ENCODE measurements around the gene CLCF1.

CLCF1 gene

DNA sequence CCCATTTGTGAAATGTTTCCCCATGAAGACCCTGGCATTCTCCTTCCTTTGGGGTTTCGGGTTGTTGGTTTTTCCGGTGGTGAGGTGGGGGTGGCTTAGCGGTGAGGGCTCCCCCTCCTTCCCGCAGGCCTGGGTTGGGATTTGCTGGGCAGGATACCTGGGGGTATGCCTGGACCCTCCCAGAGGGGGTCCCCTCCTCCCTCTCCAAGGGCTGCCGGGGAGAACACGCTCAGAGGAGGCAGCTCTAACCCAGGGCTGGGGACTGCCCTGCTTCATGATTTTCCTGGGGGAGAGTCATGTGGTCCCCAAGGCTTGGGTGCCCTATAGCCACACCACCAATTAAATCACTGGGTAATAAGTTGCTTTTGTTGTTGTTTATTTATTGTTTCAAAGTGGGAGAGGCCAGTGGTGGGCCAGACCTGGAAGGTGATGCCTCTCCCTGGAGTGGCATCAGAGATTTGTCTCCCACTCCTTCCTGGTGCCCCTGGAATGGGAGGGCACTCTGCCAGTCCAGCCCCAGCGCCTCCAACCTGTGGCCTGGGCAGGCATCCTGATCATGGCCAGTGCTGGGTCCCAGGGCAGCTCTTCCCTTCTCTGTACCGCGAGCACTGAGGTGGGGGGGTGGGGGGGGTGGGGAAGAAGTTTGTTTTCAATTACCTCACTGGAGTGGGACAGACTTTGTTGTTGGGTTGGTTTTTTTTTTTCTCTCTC, 1.3 kb upstream of the CLCF1 start:
- no peak for DNase-seq

DNA sequence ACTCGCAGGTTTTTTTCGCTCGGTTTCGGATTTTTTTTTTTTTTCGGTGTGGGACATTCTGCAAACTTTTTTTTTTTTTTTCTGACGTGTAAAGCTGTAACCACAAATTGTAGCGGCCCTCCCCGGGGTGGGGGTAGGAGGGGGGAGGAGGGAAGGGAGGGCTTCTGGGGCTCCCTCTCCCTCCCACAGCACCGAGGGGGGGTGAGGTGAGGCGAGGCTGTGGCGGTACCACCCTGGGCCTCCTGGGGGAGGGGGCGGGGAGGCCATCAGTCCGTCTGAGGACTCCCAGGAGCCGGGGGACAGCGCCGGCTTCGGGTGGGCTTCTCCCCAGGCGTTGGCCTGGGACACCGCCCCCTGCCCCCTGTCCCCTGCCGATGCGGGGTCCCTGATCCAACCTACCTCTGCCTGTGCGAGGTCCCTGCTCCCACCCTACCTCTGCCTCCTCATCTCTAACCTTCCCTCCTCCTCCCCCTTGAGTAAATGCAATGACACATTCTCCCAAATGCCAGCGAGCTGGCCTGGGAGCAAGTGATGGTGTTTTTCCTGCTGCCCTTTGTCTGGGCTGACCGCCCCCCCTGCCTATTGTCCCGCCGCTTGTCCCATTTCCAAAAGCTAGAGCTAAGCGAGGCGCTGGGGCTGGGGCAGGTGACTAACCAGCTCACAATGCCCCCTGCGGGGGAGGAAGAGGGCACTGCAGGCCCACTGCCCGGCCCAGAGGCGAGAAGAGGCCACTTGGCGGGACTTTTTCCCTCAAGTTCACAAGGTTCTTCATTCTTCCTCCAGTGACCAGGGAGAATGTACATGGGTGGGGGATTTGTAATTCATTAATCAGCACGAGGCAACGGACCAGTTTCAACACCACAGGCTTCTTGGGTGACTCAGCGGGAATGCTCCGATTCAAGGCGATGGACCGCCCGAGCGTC, 511 bp upstream of the CLCF1 start:
- peak; percentile 56 for DNase-seq

DNA sequence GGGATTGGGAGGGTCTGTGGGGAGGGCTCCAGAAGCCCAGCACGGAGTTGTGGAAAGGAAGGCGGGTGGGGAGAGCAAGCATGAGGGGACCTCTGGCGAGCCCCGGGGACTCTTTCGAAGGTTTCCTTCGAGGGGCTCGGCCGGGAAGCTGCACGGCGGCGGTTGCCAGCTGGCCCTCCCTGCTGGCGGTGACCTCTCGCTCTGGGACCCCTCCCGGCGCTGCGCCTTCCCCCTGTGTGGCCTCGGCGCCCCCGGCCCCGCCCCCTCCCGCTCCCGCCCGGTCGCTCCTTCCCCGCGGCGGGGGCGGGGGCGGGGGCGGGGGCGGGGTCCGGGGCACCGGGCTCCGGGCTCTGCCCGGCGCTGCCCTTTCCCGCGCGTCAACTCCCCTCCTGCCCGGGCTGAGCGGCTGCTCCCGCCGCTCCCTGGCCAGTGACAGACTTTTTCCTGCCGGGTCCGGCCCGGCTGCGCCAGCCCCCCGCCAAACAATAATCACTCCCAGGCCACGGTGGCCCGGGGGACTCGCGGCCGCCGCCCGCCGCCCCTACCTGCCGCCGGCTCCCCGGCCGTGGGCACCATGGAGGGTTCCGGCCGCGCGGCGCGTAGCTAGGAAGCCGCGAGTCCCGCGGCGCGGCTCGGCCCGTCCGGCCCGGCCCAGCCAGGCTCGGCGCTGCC, 941 bp downstream of the CLCF1 start:
- DNase-seq, result no peak

DNA sequence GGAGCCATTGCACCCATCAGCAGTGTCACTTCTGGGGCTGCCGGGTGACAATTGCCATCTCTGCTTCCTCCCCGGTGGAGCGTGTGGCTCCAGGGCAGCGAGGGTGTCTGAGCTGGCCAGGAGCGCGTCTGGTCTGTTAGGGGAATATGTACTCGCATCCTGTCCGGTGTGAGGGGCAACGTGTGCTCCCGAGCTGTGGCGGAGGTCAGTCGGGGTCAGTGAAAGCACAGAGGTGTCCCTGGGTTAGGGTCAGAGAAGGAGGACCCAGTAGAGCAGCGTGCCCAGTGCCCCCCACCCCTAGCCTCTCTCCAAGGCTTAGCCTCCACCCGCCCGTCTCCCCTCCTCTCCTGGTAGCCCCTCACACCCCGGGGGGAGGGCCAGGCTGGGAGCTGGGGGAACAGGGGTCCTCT, 1.5 kb downstream of the CLCF1 start:
- DNase-seq, result no peak

DNA sequence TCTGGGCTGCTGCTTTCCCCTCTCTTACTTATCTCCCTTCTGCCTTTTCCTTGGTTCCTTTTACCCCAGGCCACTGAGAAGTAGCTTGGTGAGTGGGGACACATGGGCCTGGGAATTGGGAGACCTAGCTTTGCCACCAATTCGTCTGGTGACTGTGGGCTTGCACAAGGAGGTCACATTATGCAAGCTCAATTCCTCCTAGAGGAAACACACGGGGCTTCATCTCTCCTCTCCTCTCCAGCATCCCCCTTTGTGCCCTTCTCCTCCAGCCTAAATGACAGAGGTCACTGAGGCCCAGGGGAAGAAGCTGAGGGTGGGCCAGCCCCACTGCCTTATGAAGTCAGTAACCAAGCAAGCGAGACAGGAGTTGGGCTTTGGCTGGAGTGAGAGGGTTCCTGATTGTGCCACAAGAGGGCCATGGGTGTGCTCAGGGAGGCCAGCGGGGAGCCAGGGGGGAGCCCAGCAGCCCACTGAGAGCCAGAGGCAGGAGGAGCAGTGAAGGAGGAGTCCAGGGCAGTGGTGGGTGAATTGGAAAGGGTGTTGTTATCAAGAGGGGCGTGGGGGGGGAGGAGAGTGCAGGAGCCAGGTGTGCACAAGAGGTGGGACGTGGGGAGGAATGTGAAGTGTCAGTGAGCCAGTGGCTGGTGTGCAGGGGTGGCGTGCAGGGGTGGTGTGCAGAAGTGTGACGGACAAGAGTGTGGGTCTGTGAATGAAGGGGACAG, 2.0 kb downstream of the CLCF1 start:
- DNase-seq, result no peak

DNA sequence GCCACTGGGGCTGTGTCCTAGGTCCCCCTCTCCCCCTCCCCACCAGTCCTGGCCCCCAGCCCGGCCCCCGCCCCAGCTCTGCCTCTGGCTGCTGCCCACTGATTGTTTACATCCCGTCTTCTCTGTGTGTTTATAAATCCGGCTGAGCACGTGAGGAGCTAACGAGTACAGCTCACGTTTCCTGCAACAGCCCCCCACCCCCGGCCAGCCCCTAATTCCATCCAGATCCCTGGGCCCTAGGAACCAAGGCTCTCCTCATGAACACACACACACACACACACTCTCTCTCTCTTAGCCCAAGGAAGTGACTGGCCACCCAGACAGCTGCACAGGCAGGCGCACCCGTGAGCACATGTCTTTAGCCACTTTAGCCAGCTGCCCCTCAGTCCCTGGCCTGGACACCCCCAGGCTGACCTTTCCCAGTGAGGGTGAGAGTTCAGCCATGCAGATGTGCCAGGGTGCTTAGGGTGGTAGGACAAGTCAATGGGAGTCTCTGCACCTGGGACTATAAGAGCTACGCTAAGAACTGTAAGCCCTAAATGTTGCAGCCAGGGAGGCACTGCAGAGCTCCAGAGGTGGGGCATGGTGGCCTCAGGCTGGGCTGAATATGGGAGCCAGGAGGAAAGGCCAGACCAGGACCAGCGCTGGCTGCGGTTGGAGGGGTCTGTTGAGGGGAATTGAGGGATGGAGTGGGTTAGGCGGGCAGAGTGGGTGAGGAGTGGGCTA, 2.9 kb downstream of the CLCF1 start:
- DNase-seq, result no peak

DNA sequence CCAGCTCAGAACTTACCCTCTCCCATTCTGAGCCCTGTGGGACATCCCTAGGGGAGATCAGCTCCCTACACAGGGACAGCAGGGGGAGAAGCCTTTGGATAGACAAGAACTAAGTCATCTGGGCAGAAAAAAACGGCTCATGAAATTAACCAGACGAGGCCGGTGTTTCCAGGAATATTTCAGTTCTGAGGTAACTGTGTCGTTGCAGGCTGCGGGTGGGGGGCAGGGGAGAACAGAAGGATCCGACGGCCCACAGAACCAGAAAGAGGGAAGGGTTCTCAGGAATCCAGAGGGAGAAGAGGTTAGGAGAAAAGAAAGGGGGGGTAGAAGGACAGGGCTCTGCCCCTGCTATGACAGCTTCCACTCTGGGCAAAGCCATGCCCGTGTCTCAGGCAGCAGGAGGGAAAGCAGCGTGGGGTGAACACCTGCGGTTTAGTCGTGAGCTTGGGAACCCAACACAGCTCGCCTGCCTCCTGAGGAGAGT, 3.6 kb downstream of the CLCF1 start:
- DNase-seq, result no peak

DNA sequence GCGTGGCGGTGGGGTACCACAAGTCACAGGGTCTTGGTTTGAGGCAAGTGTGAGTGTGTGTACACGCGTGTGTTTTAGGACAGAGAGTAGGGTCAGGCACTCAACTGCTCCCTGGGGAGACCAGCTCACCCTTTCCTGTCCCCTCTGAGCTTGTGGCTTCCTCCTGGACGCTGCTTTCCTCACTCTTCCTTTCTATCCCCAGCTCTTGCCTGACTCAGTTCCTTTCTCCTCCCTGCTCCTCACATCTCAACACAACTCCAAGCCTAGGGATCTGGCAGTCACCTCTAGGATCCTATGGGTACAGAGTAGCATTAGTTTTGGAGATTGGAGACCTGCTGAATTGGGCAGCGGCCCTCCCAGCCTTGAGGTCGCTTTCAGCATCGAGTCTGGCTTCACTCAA, 4.1 kb downstream of the CLCF1 start:
- no peak for DNase-seq

DNA sequence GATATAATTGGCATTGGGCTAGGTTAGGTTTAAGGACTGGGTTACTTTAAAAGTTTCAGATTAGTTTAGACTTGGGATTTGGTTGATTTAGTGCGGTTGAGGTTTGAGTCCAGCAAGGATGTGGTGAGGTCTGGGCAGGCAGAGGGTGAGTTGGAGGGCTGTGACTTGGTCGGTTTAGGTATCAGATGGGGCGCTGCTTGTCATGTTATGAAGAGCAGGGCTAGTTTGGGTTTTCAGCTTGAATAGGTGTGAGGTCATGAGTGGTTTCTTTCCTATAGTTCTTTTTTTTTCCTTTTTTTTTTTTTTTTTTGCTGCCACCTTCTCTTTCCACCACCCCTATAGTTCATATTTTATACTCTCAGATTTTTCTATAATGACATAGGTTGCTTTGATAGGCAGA, 4.8 kb downstream of the CLCF1 start:
- DNase-seq, result peak; percentile 28

DNA sequence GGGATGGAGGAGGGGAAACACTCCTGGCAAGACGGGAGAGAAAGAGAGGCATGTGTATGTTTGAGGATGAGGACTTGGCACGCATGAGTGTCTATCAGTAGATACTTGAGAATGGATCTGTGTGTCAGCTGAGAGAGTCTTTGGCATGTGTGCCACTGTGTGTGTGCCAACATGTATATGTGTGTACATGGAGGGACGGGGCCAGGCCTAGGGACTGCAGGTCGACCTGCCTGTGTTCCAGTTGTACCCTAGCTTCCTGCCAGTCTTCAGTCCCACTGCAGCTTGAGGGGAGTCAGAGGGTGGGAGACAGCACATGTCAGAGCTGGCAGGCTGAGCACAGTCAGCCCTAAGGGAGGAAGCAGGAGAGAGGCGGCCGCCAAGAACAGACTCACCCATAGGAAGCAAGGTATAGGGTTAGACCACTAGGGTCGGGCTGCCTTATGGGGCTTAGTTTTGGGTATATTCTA, 5.6 kb downstream of the CLCF1 start:
- DNase-seq, result no peak

DNA sequence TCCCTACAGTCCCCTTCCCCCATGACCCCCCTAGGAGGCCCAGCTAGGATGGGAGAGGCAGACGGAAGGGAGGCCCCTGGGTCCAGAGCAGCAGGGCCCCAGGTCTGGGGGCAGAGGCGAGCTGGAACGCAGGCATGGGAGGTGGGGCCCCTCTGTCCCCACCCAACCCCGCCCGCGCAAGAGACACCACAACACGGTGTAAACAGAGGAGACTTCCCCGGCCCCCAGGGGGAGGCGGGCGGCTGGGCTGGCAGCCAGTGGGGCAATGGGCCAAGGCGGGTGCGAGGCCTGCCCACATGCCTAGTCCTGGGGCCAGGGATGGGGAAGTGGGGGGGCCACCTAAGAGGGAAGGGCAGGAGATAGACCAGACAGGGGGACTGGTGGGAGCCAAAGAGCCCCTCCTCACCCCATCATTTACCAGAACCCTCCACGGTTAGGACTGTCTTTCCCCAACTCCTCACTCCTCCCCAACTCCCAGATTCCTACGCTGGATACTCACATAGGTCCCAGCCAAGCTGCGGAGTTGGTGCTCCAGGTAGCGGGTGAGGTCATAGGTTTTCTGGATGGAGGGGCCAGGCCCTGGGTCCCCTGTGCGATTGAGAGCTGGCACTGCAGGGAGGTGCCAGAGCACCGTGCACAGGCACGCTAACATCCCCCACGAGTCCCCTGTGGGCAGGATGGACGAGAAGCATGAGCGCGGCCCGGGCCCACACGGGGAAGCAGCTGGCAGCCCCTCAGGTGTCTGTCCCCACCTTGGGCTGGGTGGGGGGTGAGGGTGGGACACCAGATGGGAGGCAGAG, 6.2 kb downstream of the CLCF1 start:
- DNase-seq, result no peak

DNA sequence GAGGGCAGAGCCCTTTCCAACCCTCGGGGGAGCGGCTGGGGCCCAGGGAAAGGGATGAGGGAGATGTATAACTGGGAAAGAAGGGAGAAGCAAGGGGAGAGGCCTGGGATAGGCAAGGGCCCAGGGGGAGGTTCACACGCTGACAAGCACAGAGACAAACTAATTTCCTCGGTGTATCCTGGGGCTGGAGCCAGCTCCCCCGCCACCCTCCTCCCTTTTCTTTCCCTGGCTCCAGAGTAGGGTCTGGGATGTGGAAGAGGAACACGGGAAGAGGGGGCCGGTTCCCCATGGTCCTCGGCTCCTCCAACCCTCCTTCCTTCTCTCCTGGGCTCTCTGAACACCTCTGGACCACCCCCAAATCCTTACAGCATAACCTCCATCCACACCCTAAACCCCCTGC, 6.9 kb downstream of the CLCF1 start:
- DNase-seq, result no peak

DNA sequence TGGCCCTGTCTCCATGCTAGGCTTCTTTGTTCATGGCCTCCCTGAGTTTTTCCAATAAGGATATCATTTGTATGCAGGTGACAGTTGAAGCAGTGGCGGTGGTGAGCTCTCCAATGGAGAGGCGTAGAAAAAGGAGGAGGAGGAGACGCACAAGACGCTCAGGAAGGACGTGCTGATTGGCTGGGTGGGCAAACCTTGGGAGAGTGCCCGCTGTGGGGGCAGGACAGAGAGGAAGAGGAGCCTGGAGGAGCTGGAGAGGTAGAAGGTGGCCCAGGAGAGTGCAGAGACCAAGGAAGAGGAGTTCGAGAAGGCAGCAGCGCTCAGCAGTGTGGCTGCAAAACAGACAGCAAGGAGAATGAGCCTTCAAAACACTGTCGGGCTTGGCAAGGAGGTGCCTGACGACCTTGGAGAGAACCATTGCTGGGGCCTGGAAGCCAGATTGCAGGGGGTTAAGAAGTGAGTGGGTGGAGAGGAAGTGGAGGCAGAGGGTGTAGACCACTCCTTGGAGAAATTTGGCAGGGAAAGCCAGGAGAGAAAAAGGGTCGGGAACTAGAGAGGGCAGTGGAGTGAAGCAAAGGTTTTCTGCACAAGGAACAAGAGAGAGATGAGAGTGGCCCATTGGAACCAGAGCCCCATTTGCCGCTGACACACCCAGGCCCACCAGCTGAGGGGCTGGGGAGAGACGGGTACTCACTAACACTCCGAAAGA, 7.5 kb downstream of the CLCF1 start:
- no peak for DNase-seq

DNA sequence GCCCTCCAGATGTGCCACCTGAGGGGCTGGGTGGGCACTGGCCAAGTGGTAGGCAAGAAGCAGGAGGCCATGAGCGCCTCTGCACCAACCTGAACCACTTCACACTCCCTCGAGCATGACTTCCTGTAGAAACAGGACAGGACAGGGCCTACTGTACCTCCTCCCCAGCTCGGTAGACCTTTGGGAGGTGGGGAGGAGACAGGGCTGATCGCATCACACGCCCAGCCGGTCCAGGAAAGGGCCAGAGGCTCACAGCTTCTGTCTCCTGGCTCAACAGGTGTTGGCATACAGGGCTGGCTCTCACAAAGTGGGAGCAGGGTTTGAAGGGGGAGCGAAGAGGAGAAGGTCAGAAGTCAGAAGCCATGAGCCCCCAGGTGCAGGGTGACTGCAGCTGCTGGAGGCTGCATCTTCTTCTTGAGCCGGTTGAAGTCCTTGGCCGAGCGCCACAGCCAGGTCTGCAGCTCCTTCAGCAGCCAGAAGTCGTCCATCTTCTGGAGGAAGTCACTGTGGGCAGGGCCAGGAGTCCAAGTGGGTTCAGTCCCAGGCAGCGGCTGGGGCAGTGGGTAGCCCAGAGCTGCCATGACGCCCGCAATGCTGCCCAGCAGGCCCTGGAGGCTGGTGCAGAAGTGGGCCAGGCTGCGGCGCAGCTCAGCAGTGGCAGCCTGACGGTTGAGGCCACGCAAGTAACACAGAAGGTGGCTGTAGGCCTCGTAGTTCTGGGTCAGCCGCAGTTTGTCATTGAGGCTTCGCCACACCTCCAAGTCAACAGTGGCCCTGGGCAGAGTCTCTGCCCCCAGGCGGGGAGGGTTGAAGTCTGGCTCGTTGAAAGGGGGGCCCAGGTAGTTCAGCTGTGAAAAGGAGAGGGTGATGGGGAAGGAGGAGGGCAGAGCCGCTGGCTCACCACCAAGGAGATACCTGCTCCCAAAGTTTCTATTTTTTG, 8.3 kb downstream of the CLCF1 start:
- DNase-seq, result no peak

DNA sequence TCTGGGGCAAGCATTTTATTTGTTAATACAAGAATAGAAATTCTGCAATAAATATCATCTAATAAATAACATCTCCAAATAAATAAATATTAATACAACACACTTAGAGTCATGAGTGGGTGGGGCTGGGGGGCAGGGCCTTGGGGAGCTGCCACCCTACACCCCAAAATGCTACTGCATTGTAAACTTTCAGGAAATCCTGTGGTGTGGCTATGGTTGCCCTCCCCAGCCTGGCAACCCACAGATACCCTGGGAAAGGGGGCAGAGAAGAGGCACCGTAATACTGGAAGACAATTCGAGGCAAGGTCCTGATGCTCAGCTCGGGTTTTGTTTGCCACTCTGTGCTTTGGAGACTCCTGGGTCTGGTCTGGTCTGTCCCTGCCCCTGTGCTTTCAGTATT, 9.2 kb downstream of the CLCF1 start:
- no peak for DNase-seq

DNA sequence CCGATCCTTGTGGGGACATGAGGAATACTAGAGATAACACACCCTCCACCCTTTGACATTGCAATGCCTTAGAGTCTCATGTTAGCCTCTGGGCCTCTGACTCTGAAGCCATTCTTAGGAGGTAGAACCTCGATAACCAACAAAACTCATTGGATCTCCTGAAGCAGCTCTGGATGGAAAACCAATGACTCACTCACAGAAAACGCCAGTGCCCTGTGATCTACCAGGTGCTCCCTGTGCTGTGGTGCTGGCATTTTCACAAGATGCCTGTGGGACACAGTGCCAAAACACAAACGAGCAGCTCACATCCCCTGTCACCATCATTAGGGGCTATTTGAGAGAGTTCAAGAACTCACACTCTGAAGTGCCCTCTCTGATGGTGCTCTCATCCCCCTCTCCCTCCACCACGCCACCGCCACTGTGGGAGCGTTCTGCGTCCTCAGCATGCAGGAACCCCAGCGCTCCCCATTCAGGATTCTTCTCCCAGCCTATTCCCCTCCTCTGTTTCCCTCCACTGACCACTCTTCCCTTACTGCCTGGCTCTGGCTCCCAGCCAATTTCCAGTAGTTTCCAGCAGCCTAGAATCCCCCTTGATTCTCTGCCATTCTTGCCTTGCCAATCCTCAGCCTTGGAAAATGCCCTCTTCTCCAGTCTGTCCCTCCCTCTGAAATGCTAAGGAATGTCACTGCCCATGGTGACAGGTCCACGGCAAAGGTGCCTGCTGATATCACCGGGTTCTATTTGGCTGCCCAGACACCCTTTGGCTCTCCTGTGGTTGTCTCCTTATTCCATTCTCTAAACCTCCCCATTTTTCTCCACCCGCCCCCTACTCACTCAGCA, 15.3 kb downstream of the CLCF1 start:
- no peak for DNase-seq

DNA sequence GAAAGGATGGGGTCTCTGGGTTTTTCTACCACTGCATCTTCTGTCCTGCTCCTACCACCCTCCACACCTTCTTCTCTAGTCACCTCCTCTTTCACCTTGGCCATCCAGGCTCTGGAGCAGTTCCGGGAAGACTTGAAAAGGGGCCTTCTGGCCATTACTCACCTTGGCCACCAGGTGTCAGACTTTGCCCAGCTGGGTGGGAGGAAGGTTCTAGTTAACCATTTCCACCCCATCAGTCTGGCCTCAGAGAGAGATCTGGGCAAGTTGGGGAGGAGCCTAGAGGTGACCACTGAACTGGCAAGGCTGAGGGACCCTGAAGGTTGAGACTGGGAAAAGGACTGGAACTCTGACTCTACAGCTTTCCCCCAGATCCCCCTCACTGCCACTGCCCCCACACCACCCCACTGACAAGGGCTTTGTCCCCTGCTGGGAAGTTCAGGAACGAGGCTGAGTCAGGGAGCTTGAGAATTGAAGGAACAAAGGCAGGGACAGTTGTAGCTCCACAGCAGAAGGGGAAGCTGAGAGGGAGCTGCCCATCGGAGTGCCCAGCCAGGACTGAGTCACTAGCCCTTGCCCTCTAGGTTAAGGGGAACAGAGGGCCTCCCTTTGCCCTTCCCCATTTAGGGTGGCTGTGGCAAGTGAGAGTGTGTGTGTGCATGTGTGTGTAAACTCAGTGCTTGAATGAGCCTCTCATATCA, 16.4 kb downstream of the CLCF1 start:
- peak; percentile 75 for DNase-seq

DNA sequence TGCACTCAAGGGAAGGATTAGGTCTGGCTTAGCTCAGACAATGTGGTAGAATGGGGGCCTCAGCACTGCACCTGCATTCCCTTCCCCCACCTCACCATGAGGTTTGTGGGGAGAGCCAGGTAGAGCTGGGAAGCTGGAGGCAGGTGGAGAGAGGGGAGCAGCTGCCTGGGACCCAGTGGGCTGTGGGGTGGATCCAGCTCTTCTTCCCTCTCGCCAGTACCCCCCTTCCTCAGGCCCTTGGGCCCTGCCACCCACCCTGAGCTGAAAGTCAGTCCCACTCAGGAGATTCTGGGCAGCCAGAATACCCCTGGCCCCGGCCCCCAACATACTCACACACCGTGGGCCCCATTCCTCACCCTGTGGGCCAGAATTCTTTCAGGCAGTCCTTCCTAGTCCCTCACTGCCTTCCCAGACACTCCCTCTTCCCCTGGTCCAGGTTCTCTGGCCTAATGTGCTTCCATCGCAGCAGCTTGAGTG, 17.0 kb downstream of the CLCF1 start:
- DNase-seq, result no peak

Measured in activated CD4-positive, alpha-beta T cell treated with anti-CD3 and anti-CD28 coated beads for 48 hours (primary cell).